HEK293 (cell line): ENCODE data around the gene ECI1.

Experiments
- CTCF ChIA-PET: fragments of 350-600 bp; formaldehyde crosslinking; extraction: SDS; loops from one replicate; lab custom pipeline; 2021; ENCODE audit warnings: antibody characterized with exemption; lab: Yijun Ruan, JAX
- POLR2A ChIA-PET: fragments of 300-600 bp; formaldehyde crosslinking; extraction: SDS; loops from one replicate; lab custom pipeline; 2020; ENCODE audit warnings: antibody characterized with exemption, inconsistent platforms; lab: Yijun Ruan, JAX
- H3K27ac ChIP-seq: fragments of 200-500 bp; sonication (Bioruptor generic); 2 replicates; pipeline ENCODE4 v1.5.1; 2014; ENCODE audit warnings: low read depth, low read length, control low read depth, inconsistent platforms; ENCODE audit errors: extremely low read depth
- H3K36me3 ChIP-seq, 2 experiments: fragments of 200-500 bp in 1 of 2; sonication (Bioruptor generic) in 1 of 2; 1 replicate in 1 of 2; 2 replicates in 1 of 2; pipeline ENCODE4 v1.5.1; 2014 to 2017; ENCODE audit warnings: inconsistent platforms in 2 of 2, low read length in 2 of 2; ENCODE audit not compliant: control insufficient read depth in 2 of 2, insufficient read depth in 1 of 2
- H3K4me1 ChIP-seq: fragments of 200-500 bp; sonication (Bioruptor generic); 2 replicates; pipeline ENCODE4 v1.5.1; 2014; ENCODE audit warnings: mild to moderate bottlenecking, low read length, inconsistent platforms; ENCODE audit not compliant: control insufficient read depth, insufficient read depth
- H3K4me3 ChIP-seq: 2 replicates; pipeline ENCODE4 v1.5.1; 2011; ENCODE audit warnings: low read depth, mild to moderate bottlenecking, control low read depth, low read length, moderate library complexity
- H3K9me3 ChIP-seq: fragments of 200-500 bp; sonication (Bioruptor generic); 2 replicates; pipeline ENCODE4 v1.5.1; 2014; ENCODE audit warnings: low read depth, low read length, inconsistent platforms; ENCODE audit not compliant: control insufficient read depth, insufficient read depth
- BCL11B ChIP-seq: fragments of 450-650 bp; formaldehyde crosslinking; IDR thresholded peaks from 2 replicates; pipeline ENCODE4 v1.5.1; 2016; ENCODE audit warnings: low read depth, missing biosample characterization, missing genetic modification characterization
- FEZF1 ChIP-seq: fragments of 450-650 bp; formaldehyde crosslinking; IDR thresholded peaks from 2 replicates; pipeline ENCODE4 v1.5.1; 2016; ENCODE audit warnings: missing biosample characterization, missing genetic modification characterization
- HIC1 ChIP-seq: fragments of 450-650 bp; formaldehyde crosslinking; IDR thresholded peaks from 2 replicates; pipeline ENCODE4 v1.5.1; 2016; ENCODE audit warnings: missing biosample characterization, missing genetic modification characterization
- HOXA7 ChIP-seq: sonication (generic); formaldehyde crosslinking; IDR thresholded peaks from 2 replicates; pipeline ENCODE4 v1.8.1; 2022; ENCODE audit warnings: missing genetic modification reagents, borderline replicate concordance
- HOXC10 ChIP-seq: sonication (generic); formaldehyde crosslinking; IDR thresholded peaks from 2 replicates; pipeline ENCODE4 v1.8.1; 2023; ENCODE audit warnings: mild to moderate bottlenecking, missing genetic modification reagents
- KLF1 ChIP-seq: fragments of 450-650 bp; formaldehyde crosslinking; IDR thresholded peaks from 2 replicates; pipeline ENCODE4 v1.5.1; 2016; ENCODE audit warnings: missing biosample characterization, missing genetic modification characterization
- KLF7 ChIP-seq: fragments of 450-650 bp; formaldehyde crosslinking; IDR thresholded peaks from 2 replicates; pipeline ENCODE4 v1.5.1; 2016; ENCODE audit warnings: missing biosample characterization, missing genetic modification characterization, borderline replicate concordance
- MYNN ChIP-seq: fragments of 450-650 bp; formaldehyde crosslinking; IDR thresholded peaks from 2 replicates; pipeline ENCODE4 v1.5.1; 2016; ENCODE audit warnings: missing biosample characterization, missing genetic modification characterization, borderline replicate concordance
- MZF1 ChIP-seq: fragments of 450-650 bp; formaldehyde crosslinking; IDR thresholded peaks from 2 replicates; pipeline ENCODE4 v1.5.1; 2017; ENCODE audit warnings: missing biosample characterization, missing genetic modification characterization, borderline replicate concordance
- PRDM4 ChIP-seq: fragments of 450-650 bp; formaldehyde crosslinking; IDR thresholded peaks from 2 replicates; pipeline ENCODE4 v1.5.1; 2017; ENCODE audit warnings: missing biosample characterization, missing genetic modification characterization
- SALL2 ChIP-seq: fragments of 450-650 bp; formaldehyde crosslinking; IDR thresholded peaks from 2 replicates; pipeline ENCODE4 v1.5.0; 2017; ENCODE audit warnings: missing biosample characterization, mild to moderate bottlenecking, missing genetic modification characterization, borderline replicate concordance
- SCRT1 ChIP-seq: fragments of 450-650 bp; formaldehyde crosslinking; IDR thresholded peaks from 2 replicates; pipeline ENCODE4 v1.5.1; 2016; ENCODE audit warnings: missing biosample characterization, missing genetic modification characterization, borderline replicate concordance
- SP3 ChIP-seq: fragments of 450-650 bp; formaldehyde crosslinking; IDR thresholded peaks from 2 replicates; pipeline ENCODE4 v1.5.1; 2016; ENCODE audit warnings: missing biosample characterization, missing genetic modification characterization
- ZBTB10 ChIP-seq: fragments of 450-650 bp; formaldehyde crosslinking; IDR thresholded peaks from 2 replicates; pipeline ENCODE4 v1.5.1; 2016; ENCODE audit warnings: missing biosample characterization, missing genetic modification characterization
- ZBTB20 ChIP-seq: fragments of 450-650 bp; formaldehyde crosslinking; IDR thresholded peaks from 2 replicates; pipeline ENCODE4 v1.5.1; 2016; ENCODE audit warnings: missing biosample characterization, missing genetic modification characterization
- ZEB2 ChIP-seq: fragments of 450-650 bp; formaldehyde crosslinking; IDR thresholded peaks from 2 replicates; pipeline ENCODE4 v1.5.1; 2016; ENCODE audit warnings: missing biosample characterization, missing genetic modification characterization
- ZIC2 ChIP-seq: fragments of 450-650 bp; formaldehyde crosslinking; IDR thresholded peaks from 2 replicates; pipeline ENCODE4 v1.5.1; 2016; ENCODE audit warnings: missing biosample characterization, missing genetic modification characterization
- ZNF169 ChIP-seq: fragments of 450-650 bp; formaldehyde crosslinking; IDR thresholded peaks from 2 replicates; pipeline ENCODE4 v1.5.1; 2016; ENCODE audit warnings: missing biosample characterization, missing genetic modification characterization
- ZNF560 ChIP-seq: fragments of 450-650 bp; formaldehyde crosslinking; IDR thresholded peaks from 2 replicates; pipeline ENCODE4 v1.5.1; 2017; ENCODE audit warnings: missing biosample characterization, missing genetic modification characterization, borderline replicate concordance
- ZNF629 ChIP-seq: fragments of 450-650 bp; formaldehyde crosslinking; IDR thresholded peaks from 2 replicates; pipeline ENCODE4 v1.5.1; 2017; ENCODE audit warnings: missing biosample characterization, missing genetic modification characterization
- ZNF639 ChIP-seq: fragments of 450-650 bp; formaldehyde crosslinking; IDR thresholded peaks from 2 replicates; pipeline ENCODE4 v1.5.1; 2016; ENCODE audit warnings: missing biosample characterization, missing genetic modification characterization
- ZNF677 ChIP-seq: fragments of 450-650 bp; IDR thresholded peaks from 2 replicates; pipeline ENCODE4 v1.5.0; 2018; ENCODE audit warnings: missing biosample characterization, mild to moderate bottlenecking, missing genetic modification characterization, moderate library complexity
- ZNF76 ChIP-seq: fragments of 450-650 bp; formaldehyde crosslinking; IDR thresholded peaks from 2 replicates; pipeline ENCODE4; 2016; ENCODE audit warnings: low read depth, missing biosample characterization, missing genetic modification characterization, borderline replicate concordance

The ECI1 gene

GRCh38 chr16:2231016-2231931 lies 20.1 kb downstream of the ECI1 start:
- Histone ChIP-seq H3K36me3 (peaks cover 0 to 88% of the 10 kb centered on the region in 2 experiments; a peak in 2 of 3 replicates), H3K4me3 (no peak overlapping the region), H3K27ac (no peak overlapping the region), H3K4me1 (peaks cover under 1% of the 10 kb centered on the region; the same call in 1 of the 2 replicates), H3K9me3 (no peaks in the 10 kb centered on the region)
- ChIA-PET POLR2A (interaction anchor here (1.1 to 2.0 kb wide), 4 partner anchors 8 to 270 kb away, joined by 3 to 6 read pairs (median 4); partner anchors contain the start of genes E4F1 and ECI1), CTCF (no interaction called here)
- peak; percentile 29; the same call in 1 of the 2 replicates for TF ChIP-seq PRDM4 (tag by site-specific recombination)
- TF ChIP-seq BCL11B (tag by site-specific recombination): no peak
- no peak for TF ChIP-seq HOXA7 (CRISPR knock-in tag)
- peak; percentile 51; the same call in 1 of the 2 replicates for TF ChIP-seq FEZF1 (tag by site-specific recombination)
- 0 out of 2 replicates have a peak, but pooled peaks have one; percentile 9 for TF ChIP-seq ZNF677
- 0 out of 2 replicates have a peak, but pooled peaks have one; percentile 11 for TF ChIP-seq ZIC2 (tag by site-specific recombination)
- no peak for TF ChIP-seq ZBTB20 (tag by site-specific recombination)
- TF ChIP-seq MZF1 (tag by site-specific recombination): no peak
- no peak for TF ChIP-seq ZNF560
- TF ChIP-seq MYNN: peak; percentile 78
- TF ChIP-seq ZNF629 (tag by site-specific recombination): peak; percentile 42; the same call in 1 of the 2 replicates
- TF ChIP-seq SCRT1 (tag by site-specific recombination): no peak
- no peak for TF ChIP-seq HOXC10 (CRISPR knock-in tag)
- TF ChIP-seq KLF7 (tag by site-specific recombination): no peak
- TF ChIP-seq ZNF169 (tag by site-specific recombination): no peak
- TF ChIP-seq SP3: no peak
- 0 out of 2 replicates have a peak, but pooled peaks have one; percentile 37 for TF ChIP-seq ZEB2 (tag by site-specific recombination)
- TF ChIP-seq ZNF639 (tag by site-specific recombination): peak; percentile 45; the same call in 1 of the 2 replicates
- TF ChIP-seq HIC1 (tag by site-specific recombination): peak; percentile 36; the same call in 1 of the 2 replicates
- TF ChIP-seq KLF1 (tag by site-specific recombination): no peak
- no peak for TF ChIP-seq SALL2 (tag by site-specific recombination)
- peak; percentile 37; the same call in 1 of the 2 replicates for TF ChIP-seq ZNF76
- no peak for TF ChIP-seq ZBTB10 (tag by site-specific recombination)
